Ovary (tissue), 9 donors: Measurements from ENCODE around the gene TRIM60. TPM values are rescaled to one million over a fixed set of nuclear protein-coding genes. Genes with fewer than 3 reads are reported as not detected.

Source experiments
- DNase-seq, 5 donors: peaks; one replicate each; pipeline ENCODE4 v3.0.0-alpha.2; 2019 to 2020
- H3K27ac ChIP-seq, 2 donors: fragments of 200-600 bp; one replicate each; pipeline versions ENCODE4 v1.5.1 to v1.8.0; 2019 to 2022
- H3K27me3 ChIP-seq: fragments of 200-600 bp; one replicate; pipeline ENCODE4 v1.8.0; 2022
- H3K36me3 ChIP-seq: fragments of 200-600 bp; sonication (generic); one replicate; pipeline ENCODE4 v1.5.1; 2019
- H3K4me1 ChIP-seq: one replicate; pipeline ENCODE4 v1.8.1; 2013; ENCODE audit warnings: mild to moderate bottlenecking, moderate library complexity; ENCODE audit not compliant: insufficient read depth
- H3K4me3 ChIP-seq: fragments of 200-600 bp; sonication (generic); one replicate; pipeline ENCODE4 v1.5.1; 2017
- H3K9me3 ChIP-seq, 2 donors: fragments of 200-600 bp in 1 of 2; sonication (generic) in 1 of 2; one replicate each; pipeline versions ENCODE4 v1.5.1 to v1.8.1; 2013 to 2019; ENCODE audit warnings: mild to moderate bottlenecking in 1 of 2, moderate library complexity in 1 of 2
- CTCF ChIP-seq, 3 donors: fragments of 450-650 bp in 2 of 3; fragments of 200-600 bp in 1 of 3; IDR thresholded peaks; one replicate each; pipeline versions ENCODE4 v1.5.1 to v1.8.0; 2016 to 2022; ENCODE audit warnings: antibody characterized with exemption in 3 of 3, mild to moderate bottlenecking in 1 of 3
- EP300 ChIP-seq: sonication (generic); formaldehyde crosslinking; IDR thresholded peaks from one replicate; pipeline ENCODE4 v1.6.1; 2017; ENCODE audit warnings: antibody characterized with exemption
- POLR2A ChIP-seq: fragments of 450-650 bp; IDR thresholded peaks from one replicate; pipeline ENCODE4 v1.6.1; 2017; ENCODE audit warnings: antibody characterized with exemption, mild to moderate bottlenecking, moderate library complexity
- WGBS, 3 donors: extraction: QIAGEN DNeasy Blood & Tissue Kit in 1 of 3; methylation state at CpG; one replicate each; pipeline versions ENCODE4 v1.1.5 to v1.1.7; 2013 to 2017; 5-methylcytosine and 5-hydroxymethylcytosine counted together
- intact Hi-C, 4 donors: fragments of 100-400 bp; cut with DNase I; formaldehyde crosslinking; loops; one replicate each; pipeline versions ENCODE4 v1.11.0 to v1.15.1; 2022 to 2023
- polyA plus RNA-seq, 2 donors: library from polyadenylated mRNA; stranded (reverse); fragments of 200-250 nt in 1 of 2; fragments of 350-450 nt in 1 of 2; fragmentation: Illumina TruSeq in 1 of 2; extraction: RNeasy Lipid Tissue Mini Kit (QIAGEN cat#74804) in 1 of 2; gene quantifications; one replicate each; pipeline ENCODE4 v1.2.3, GENCODE V29; 2013 to 2014
- total RNA-seq, 7 donors: library from RNA; depleted of rRNA in 2 of 7; stranded (reverse); fragments of >200 nt in 2 of 7; fragmentation: NEBNext Ultra II Directional in 3 of 7; extraction: Animal tissue kit (Norgen Biotek cat#: 25700) in 3 of 7; gene quantifications; one replicate each; pipeline versions ENCODE4 v1.1.0 to v1.2.4, GENCODE V29; 2016 to 2023
- donor health status: DM: no; HTN: no; CAD: no; lungs with moderate emphysema.
- donor health status: DM: no; HTN: no; CAD: no.
- donor health status: Bipolar disorder and iron deficiency.
- donor health status: DM: yes; HTN: yes; CAD: no.
- donor health status: DM: no; HTN: no; CAD: no.
- donor health status: DM: yes; HTN: yes; CAD: no.

The TRIM60 gene
- total and polyA plus RNA-seq, 9 donors: not detected

GRCh38 chr4:165048170-165048569 lies 16.4 kb downstream of the TRIM60 start:
- H3K4me1 ChIP-seq: no peaks in the 10 kb centered on the region
- intact Hi-C loops: no loop called here
- 59 to 68% (median 60%) methylated on average over 5 of the region's 5 CpGs for WGBS, 3 donors
- H3K9me3 ChIP-seq: no peaks in the 10 kb centered on the region
- DNase-seq: no peak
- TF ChIP-seq POLR2A (no peak), CTCF (IDR thresholded peaks at IDR 0.05) (no peak), EP300 (no peak)
- H3K27me3 ChIP-seq: no peaks in the 10 kb centered on the region
- H3K27ac ChIP-seq: no peak overlapping the region
- H3K36me3 ChIP-seq: no peaks in the 10 kb centered on the region
- no peak overlapping the region for H3K4me3 ChIP-seq

- H3K9me3 ChIP-seq: no peaks in the 10 kb centered on the region
- no peak overlapping the region for H3K4me3 ChIP-seq
- no peaks in the 10 kb centered on the region for H3K4me1 ChIP-seq
- H3K27me3 ChIP-seq: no peaks in the 10 kb centered on the region
- H3K27ac ChIP-seq: no peak overlapping the region
- no peak for DNase-seq
- H3K36me3 ChIP-seq: no peaks in the 10 kb centered on the region
- 19 to 46% (median 29%) methylated on average over 3 of the region's 3 CpGs for WGBS, 3 donors
- no peak for TF ChIP-seq CTCF (IDR thresholded peaks at IDR 0.05)
- TF ChIP-seq POLR2A: no peak
- no peak for TF ChIP-seq EP300
- intact Hi-C loops: no loop called here
Observed at GRCh38 chr4:165052627-165053026, 20.8 kb downstream of the TRIM60 start.

- Histone ChIP-seq H3K4me1 (no peaks in the 10 kb centered on the region), H3K27ac (no peak within 1 kb of the TSS), H3K36me3 (no peaks in the 10 kb centered on the region), H3K9me3 (no peaks in the 10 kb centered on the region), H3K27me3 (no peaks in the 10 kb centered on the region), H3K4me3 (no peak within 1 kb of the TSS)
- TF ChIP-seq POLR2A (no peak), CTCF (IDR thresholded peaks at IDR 0.05) (no peak), EP300 (no peak)
- no peak for DNase-seq
- WGBS, 3 donors: 50 to 78% (median 61%) methylated on average over 6 of the region's 6 CpGs
- intact Hi-C loops: no loop called here
Observed at GRCh38 chr4:165053645-165054044, 21.8 kb downstream of the TRIM60 start, which contains the start of gene TRIM75. TRIM75 (plus strand) TSS chr4:165053866; CDS start chr4:165059148, 5,282 bp downstream.

GRCh38 chr4:165055601-165056000 lies 23.8 kb downstream of the TRIM60 start:
- 88 to 93% (median 90%) methylated on average over 9 of the region's 9 CpGs for WGBS, 3 donors
- intact Hi-C loops: no loop called here
- no peaks in the 10 kb centered on the region for H3K36me3 ChIP-seq
- H3K27ac ChIP-seq: no peak overlapping the region
- H3K27me3 ChIP-seq: no peaks in the 10 kb centered on the region
- no peak overlapping the region for H3K4me3 ChIP-seq
- peaks cover under 1% of the 10 kb centered on the region for H3K4me1 ChIP-seq
- H3K9me3 ChIP-seq: no peaks in the 10 kb centered on the region
- no peak for TF ChIP-seq CTCF (IDR thresholded peaks at IDR 0.05)
- no peak for TF ChIP-seq EP300
- TF ChIP-seq POLR2A: no peak
- no peak for DNase-seq
